ENCODE data around the gene LENEP. TPM values are rescaled to one million over a fixed set of nuclear protein-coding genes. Genes with fewer than 3 reads are reported as not detected.

The LENEP gene
- total RNA-seq, 2 experiments from 2014 or later = 0.91 to 1.2 TPM

GRCh38 chr1:154962795-154963330 is 30.5 kb upstream of the LENEP start:
- peaks cover 45% of the 10 kb centered on the region for H3K4me1 Mint-ChIP-seq
- CTCF ChIA-PET = interaction anchor here (1.4 to 3.2 kb wide), 4 partner anchors 26 to 122 kb away, joined by 3 to 16 read pairs (median 9); partner anchors contain the start of gene PMVK
- H3K27me3 Mint-ChIP-seq = no peaks in the 10 kb centered on the region
- peaks cover 26% of the 10 kb centered on the region for H3K36me3 Mint-ChIP-seq
- peak overlapping the region; percentile 91 for H3K27ac Mint-ChIP-seq
- ATAC-seq (no peak), DNase-seq (no peak)
- peak overlapping the region; percentile 89 for H3K4me3 Mint-ChIP-seq
- H3K9me3 Mint-ChIP-seq (ENCODE audit: low read depth) = no peaks in the 10 kb centered on the region

DNA sequence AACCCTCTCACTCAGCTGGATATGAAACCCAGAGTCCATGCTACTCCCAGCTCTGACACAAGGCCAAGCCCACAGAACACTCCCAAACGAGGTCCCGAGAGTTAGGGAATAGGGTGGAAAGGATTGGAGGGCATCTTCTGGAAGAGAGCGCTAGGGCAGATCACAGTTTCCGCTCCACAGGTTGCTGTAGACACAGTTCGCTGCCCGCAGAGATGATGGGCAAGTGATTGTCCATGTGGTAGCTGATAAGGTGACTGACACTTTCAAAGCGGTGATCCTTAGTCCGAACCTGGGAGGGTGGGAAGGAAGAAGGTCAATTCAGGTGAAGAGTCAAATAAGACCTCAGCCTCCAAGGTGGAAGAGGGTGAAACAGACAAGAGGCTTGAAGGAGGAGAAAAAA is 29.7 kb upstream of the LENEP start:
- Mint-ChIP-seq H3K27ac (peak overlapping the region; percentile 48), H3K27me3 (no peaks in the 10 kb centered on the region), H3K4me1 (peaks cover 45% of the 10 kb centered on the region), H3K4me3 (no peak overlapping the region), H3K36me3 (peaks cover 26% of the 10 kb centered on the region), H3K9me3 (ENCODE audit: low read depth) (no peaks in the 10 kb centered on the region)
- no peak for DNase-seq
- no peak for ATAC-seq
- CTCF ChIA-PET = interaction anchor here (1.1 to 1.4 kb wide), 3 partner anchors 8 to 35 kb away, joined by 3 to 4 read pairs (median 3); partner anchors contain the start of gene PBXIP1

- ATAC-seq = no peak
- no peak for DNase-seq
- Mint-ChIP-seq H3K36me3 (peaks cover 25% of the 10 kb centered on the region), H3K4me1 (peaks cover 51% of the 10 kb centered on the region), H3K27me3 (no peaks in the 10 kb centered on the region), H3K4me3 (no peak overlapping the region), H3K27ac (no peak overlapping the region), H3K9me3 (ENCODE audit: low read depth) (no peaks in the 10 kb centered on the region)
- CTCF ChIA-PET = interaction anchor here (1.1 to 1.6 kb wide), 7 partner anchors 9 to 59 kb away, joined by 3 to 5 read pairs (median 3); partner anchors contain the start of genes PBXIP1 and PMVK
These were observed 29.0 kb upstream of the LENEP start for GRCh38 chr1:154964359-154964758.

DNA sequence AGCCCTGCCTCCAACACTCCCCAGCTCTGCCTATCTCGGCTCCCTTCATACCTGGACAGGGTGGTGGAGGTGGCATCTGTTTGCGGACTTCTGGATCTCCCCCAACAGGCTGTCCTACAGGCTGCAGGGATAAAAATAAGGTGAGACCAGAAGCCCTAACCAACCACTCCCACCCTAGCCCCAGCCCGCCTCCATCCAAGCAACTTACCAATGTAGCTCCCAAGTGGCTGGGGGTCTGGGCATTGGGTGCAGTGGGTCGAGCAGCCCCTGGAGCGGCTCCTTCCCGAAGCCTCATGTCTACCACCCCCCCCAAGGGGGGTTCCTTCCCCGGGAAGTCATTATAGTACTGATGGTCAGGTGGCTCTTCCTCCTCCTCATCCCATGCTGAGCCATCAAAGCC is 27.3 kb upstream of the LENEP start:
- Mint-ChIP-seq H3K4me3 (no peak overlapping the region), H3K9me3 (ENCODE audit: low read depth) (no peaks in the 10 kb centered on the region)
- CTCF ChIA-PET = interaction anchor here (0.8 to 2.1 kb wide), 4 partner anchors 11 to 51 kb away, joined by 3 to 6 read pairs (median 4); partner anchors contain the start of gene PBXIP1

GRCh38 chr1:154967331-154967950 is 25.9 kb upstream of the LENEP start:
- Mint-ChIP-seq H3K4me1 (peaks cover 53% of the 10 kb centered on the region), H3K4me3 (no peak overlapping the region), H3K9me3 (ENCODE audit: low read depth) (no peaks in the 10 kb centered on the region), H3K36me3 (peaks cover 20% of the 10 kb centered on the region), H3K27me3 (no peaks in the 10 kb centered on the region), H3K27ac (peak overlapping the region; percentile 41)
- CTCF ChIA-PET = interaction anchor here (0.6 to 2.1 kb wide), 3 partner anchors 17 to 50 kb away, joined by 3 to 6 read pairs (median 3); no protein-coding TSS in a partner anchor
- DNase-seq (no peak), ATAC-seq (no peak)

More for the DNA sequence above, 27.3 kb upstream of the LENEP start:
- peaks cover 22% of the 10 kb centered on the region for H3K36me3 Mint-ChIP-seq
- H3K4me1 Mint-ChIP-seq = peaks cover 47% of the 10 kb centered on the region
- DNase-seq (no peak), ATAC-seq (no peak)
- H3K27me3 Mint-ChIP-seq = no peaks in the 10 kb centered on the region
- H3K27ac Mint-ChIP-seq = no peak overlapping the region

GRCh38 chr1:154968731-154969130 is 24.7 kb upstream of the LENEP start:
- H3K4me1 Mint-ChIP-seq = peaks cover 48% of the 10 kb centered on the region
- no peak for ATAC-seq
- H3K27ac Mint-ChIP-seq = peak overlapping the region; percentile 24
- CTCF ChIA-PET = interaction anchor here (2.6 kb wide), 1 partner anchor 31 kb away, joined by 8 read pairs; no protein-coding TSS in a partner anchor
- no peak for DNase-seq
- H3K27me3 Mint-ChIP-seq = no peaks in the 10 kb centered on the region
- H3K36me3 Mint-ChIP-seq = peaks cover 13% of the 10 kb centered on the region
- H3K4me3 Mint-ChIP-seq = no peak overlapping the region
- no peaks in the 10 kb centered on the region for H3K9me3 Mint-ChIP-seq (ENCODE audit: low read depth)

DNA sequence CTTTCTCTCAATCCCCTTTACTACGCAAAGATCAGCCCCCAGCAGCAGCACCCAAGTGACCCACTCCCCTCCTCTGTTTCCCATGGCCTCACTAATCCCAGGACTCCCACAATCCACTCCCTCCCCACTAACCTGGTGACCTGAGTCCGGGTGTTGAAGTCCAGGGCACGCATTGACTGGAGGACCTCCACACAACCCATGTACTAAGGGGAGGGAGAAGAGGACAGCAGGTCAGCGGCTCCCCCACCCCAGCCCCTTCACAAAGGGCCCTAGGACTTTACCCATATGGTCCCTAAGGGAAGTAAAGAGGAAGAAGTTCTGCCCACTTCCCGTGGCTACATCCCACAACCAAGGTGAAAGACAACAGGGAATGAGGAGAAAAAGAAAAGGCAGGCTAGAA is 24.1 kb upstream of the LENEP start:
- Mint-ChIP-seq H3K36me3 (peaks cover 10% of the 10 kb centered on the region), H3K4me1 (peaks cover 45% of the 10 kb centered on the region)

DNA sequence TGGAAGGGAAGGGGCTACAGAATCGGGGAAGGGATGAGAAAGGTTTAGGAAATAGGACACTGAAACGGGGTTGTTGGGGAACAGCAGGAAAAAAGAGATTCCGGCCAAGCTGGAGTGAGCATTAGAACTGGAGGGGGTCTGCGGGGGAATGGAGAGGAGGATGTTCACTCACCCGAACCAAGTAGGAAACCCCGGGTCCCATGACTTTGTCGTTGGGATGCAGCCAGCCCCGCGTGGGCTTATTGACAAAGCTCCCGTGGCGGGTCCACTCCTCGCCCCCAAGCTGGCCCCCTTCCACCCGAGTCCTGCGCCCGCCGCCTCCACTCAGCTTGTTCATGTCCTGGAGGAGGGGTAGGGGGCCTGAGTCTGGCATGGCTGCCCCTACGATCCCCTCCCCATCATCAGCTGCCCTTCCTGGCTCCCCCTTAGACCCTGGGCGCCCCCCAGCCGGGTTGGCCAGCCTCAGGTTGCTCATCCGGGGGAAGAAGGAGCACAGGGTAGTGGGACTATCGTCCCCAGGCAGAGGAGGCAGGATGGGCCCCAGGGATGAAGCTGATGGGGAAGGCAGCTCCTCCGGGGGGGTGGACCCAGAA is 23.4 kb upstream of the LENEP start:
- peaks cover 10% of the 10 kb centered on the region for H3K36me3 Mint-ChIP-seq
- H3K27me3 Mint-ChIP-seq = no peaks in the 10 kb centered on the region
- ATAC-seq (no peak), DNase-seq (no peak)
- no peaks in the 10 kb centered on the region for H3K9me3 Mint-ChIP-seq (ENCODE audit: low read depth)
- CTCF ChIA-PET = interaction anchor here (1.2 to 4.7 kb wide), 8 partner anchors 9 to 115 kb away, joined by 3 to 17 read pairs (median 6); partner anchors contain the start of genes FLAD1 and PYGO2
- no peak overlapping the region for H3K27ac Mint-ChIP-seq
- H3K4me3 Mint-ChIP-seq = no peak overlapping the region
- peaks cover 43% of the 10 kb centered on the region for H3K4me1 Mint-ChIP-seq

More for the DNA sequence above, 24.1 kb upstream of the LENEP start:
- Mint-ChIP-seq H3K27me3 (no peaks in the 10 kb centered on the region), H3K27ac (peak overlapping the region; percentile 24), H3K4me3 (no peak overlapping the region), H3K9me3 (ENCODE audit: low read depth) (no peaks in the 10 kb centered on the region)
- CTCF ChIA-PET = interaction anchor here (1.3 to 2.6 kb wide), 2 partner anchors 24 to 30 kb away, joined by 3 to 8 read pairs; no protein-coding TSS in a partner anchor
- ATAC-seq = no peak
- DNase-seq = no peak

- CTCF ChIA-PET = interaction anchor here (1.2 to 4.7 kb wide), 8 partner anchors 9 to 114 kb away, joined by 3 to 17 read pairs (median 6); partner anchors contain the start of genes FLAD1 and PYGO2
- Mint-ChIP-seq H3K4me3 (no peak within 1 kb of the TSS), H3K27me3 (no peaks in the 10 kb centered on the region), H3K9me3 (ENCODE audit: low read depth) (no peaks in the 10 kb centered on the region), H3K4me1 (peaks cover 43% of the 10 kb centered on the region), H3K36me3 (peaks cover 10% of the 10 kb centered on the region), H3K27ac (peak within 1 kb of the TSS; percentile 56)
- DNase-seq (peak; percentile 56), ATAC-seq (no peak)
These were observed 22.6 kb upstream of the LENEP start, which contains the start of gene SHC1 for GRCh38 chr1:154970631-154971340. Gene SHC1 (minus strand): TSS chr1:154970747. CDS start chr1:154970526, 221 bp downstream.

DNA sequence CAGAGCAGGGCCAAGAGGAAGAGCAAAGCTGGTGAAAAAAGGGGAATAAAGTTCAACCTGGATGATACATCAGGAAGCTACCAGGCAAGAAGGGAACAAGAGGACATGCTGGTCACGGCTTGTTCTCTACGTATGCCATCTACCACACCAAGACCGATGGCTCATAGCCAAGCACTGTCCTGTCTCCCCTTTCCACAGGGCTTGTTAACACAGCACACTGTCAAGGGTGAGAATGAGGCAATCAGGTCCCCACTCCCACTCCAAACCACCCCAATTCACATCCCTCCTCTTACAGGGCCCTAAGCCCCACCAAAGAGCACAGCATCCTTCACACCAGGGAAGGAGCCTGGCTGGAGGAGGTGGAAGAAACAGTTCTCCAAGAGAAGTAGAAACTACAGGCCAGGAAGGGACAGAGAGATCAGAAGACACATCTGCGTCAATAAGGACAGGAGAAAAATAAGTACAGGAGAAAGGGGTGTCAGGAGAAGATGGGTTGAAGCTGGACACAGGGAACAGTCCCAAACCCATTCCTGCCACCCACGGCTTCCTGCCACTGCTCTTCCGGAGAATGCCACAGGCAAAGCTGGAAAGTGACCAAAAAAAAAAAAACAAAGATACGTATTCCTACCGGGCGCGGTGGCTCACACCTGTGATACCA is 21.9 kb upstream of the LENEP start:
- peaks cover 11% of the 10 kb centered on the region for H3K36me3 Mint-ChIP-seq
- no peaks in the 10 kb centered on the region for H3K27me3 Mint-ChIP-seq
- CTCF ChIA-PET = interaction anchor here (1.3 to 4.7 kb wide), 5 partner anchors 10 to 114 kb away, joined by 3 to 28 read pairs (median 13); partner anchors contain the start of genes FLAD1 and PYGO2
- no peak for ATAC-seq
- DNase-seq = no peak
- no peak overlapping the region for H3K4me3 Mint-ChIP-seq
- H3K9me3 Mint-ChIP-seq (ENCODE audit: low read depth) = no peaks in the 10 kb centered on the region
- peaks cover 43% of the 10 kb centered on the region for H3K4me1 Mint-ChIP-seq
- H3K27ac Mint-ChIP-seq = peak overlapping the region; percentile 5

- CTCF ChIA-PET = interaction anchor here (1.7 to 7.0 kb wide), 5 partner anchors 11 to 113 kb away, joined by 5 to 32 read pairs (median 17); partner anchors contain the start of gene PYGO2
- no peak for DNase-seq
- ATAC-seq = no peak
- Mint-ChIP-seq H3K4me3 (peak overlapping the region; percentile 35), H3K27me3 (no peaks in the 10 kb centered on the region), H3K27ac (peak overlapping the region; percentile 60), H3K36me3 (peaks cover 12% of the 10 kb centered on the region), H3K4me1 (peaks cover 42% of the 10 kb centered on the region), H3K9me3 (ENCODE audit: low read depth) (no peaks in the 10 kb centered on the region)
These were observed 21.2 kb upstream of the LENEP start for GRCh38 chr1:154972213-154972516.

DNA sequence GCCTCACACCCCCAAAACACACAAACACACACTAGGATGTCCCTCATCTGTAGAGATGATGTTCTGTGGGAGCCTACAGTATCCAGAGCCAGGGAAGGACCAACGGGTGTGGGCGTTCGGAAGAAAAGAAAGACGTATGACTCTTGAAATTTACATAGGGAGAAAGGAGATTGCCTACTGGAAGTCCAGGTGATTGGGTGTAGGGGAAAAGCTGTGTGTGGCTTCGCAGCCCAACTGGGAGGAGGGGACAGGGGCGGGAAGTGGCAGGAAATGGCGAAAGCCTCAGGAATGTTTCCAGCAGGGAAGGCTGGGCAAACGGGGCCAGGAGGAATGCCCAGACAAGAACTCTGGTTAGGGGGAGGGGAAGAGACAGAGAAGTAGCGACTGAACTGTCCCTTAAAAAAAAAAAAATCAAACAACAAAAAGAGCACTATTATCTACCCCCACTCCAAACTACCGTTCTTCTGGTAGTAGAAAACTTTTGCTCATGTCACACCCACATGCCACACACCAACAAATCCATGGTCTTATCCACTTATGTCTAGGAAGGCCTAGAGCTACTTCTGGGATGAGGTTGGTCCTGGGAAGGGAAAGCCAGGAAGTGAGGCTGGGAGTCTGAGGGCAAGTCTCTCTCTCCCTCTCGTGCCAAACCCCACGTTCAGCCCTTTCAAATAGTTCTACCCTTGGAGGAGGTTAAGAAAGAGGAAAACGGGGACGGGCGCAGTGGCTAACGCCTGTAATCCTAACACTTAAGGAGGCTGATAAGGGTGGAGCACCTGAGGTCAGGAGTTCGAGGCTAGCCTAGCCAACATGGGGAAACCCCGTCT is 20.7 kb upstream of the LENEP start:
- Mint-ChIP-seq H3K9me3 (ENCODE audit: low read depth) (no peaks in the 10 kb centered on the region), H3K4me1 (peaks cover 41% of the 10 kb centered on the region), H3K27ac (peak overlapping the region; percentile 60), H3K4me3 (peak overlapping the region; percentile 35), H3K36me3 (peaks cover 13% of the 10 kb centered on the region), H3K27me3 (no peaks in the 10 kb centered on the region)
- CTCF ChIA-PET = interaction anchor here (1.3 to 7.0 kb wide), 6 partner anchors 11 to 112 kb away, joined by 13 to 32 read pairs (median 19); partner anchors contain the start of genes FLAD1 and PYGO2
- ATAC-seq (no peak), DNase-seq (no peak)
